ENCODE data around the gene BEST3. TPM values are rescaled to one million over a fixed set of nuclear protein-coding genes. Genes with fewer than 3 reads are reported as not detected.

Gene BEST3
- polyA plus RNA-seq, 3 donors = not detected

DNA sequence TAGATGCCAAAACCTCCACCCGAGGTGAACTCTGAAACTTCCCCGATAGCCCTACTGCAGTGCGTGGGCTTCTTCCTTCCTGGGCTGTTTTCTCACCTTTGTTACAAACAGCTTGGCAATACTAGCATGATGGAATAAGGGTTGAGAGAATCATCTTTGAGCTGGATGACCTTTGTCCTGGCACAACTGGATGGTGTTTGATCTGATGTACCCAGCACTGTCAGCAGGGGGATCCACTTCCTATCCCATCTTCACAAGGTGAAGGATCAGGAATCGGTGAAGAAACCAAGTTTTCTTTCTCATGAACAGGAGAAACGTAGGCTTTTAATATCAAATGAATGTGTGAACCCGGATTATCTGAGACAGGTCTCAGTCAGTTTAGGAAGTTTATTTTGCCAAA, 68.9 kb downstream of the BEST3 start:
- TF ChIP-seq, protein P1, sequence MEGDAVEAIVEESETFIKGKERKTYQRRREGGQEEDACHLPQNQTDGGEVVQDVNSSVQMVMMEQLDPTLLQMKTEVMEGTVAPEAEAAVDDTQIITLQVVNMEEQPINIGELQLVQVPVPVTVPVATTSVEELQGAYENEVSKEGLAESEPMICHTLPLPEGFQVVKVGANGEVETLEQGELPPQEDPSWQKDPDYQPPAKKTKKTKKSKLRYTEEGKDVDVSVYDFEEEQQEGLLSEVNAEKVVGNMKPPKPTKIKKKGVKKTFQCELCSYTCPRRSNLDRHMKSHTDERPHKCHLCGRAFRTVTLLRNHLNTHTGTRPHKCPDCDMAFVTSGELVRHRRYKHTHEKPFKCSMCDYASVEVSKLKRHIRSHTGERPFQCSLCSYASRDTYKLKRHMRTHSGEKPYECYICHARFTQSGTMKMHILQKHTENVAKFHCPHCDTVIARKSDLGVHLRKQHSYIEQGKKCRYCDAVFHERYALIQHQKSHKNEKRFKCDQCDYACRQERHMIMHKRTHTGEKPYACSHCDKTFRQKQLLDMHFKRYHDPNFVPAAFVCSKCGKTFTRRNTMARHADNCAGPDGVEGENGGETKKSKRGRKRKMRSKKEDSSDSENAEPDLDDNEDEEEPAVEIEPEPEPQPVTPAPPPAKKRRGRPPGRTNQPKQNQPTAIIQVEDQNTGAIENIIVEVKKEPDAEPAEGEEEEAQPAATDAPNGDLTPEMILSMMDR (IDR thresholded peaks at IDR 0.05) = no peak
- H3K4me3 Mint-ChIP-seq = no peak overlapping the region
- 92% methylated on average over 4 of the region's 6 CpGs for WGBS (ENCODE audit: insufficient coverage)
- H3K4me1 ChIP-seq (ENCODE audit: control insufficient read depth in 1 of 2, insufficient read depth in 2 of 2, low read length in 2 of 2) = no peaks in the 10 kb centered on the region
- no peak for DNase-seq
- peaks cover 2% of the 10 kb centered on the region for H3K4me1 Mint-ChIP-seq
- no peak overlapping the region for H3K4me3 ChIP-seq (replicated peaks in 1 of 3; ENCODE audit: low read depth in 2 of 3, low read length in 3 of 3)
- H3K9me3 ChIP-seq (replicated peaks in 1 of 2; ENCODE audit: control insufficient read depth in 1 of 2, insufficient read depth in 1 of 2, low read length in 2 of 2) = no peaks in the 10 kb centered on the region
- H3K9me3 Mint-ChIP-seq = peaks cover 0 to 8% (median 0%) of the 10 kb centered on the region in 7 donors
- no peaks in the 10 kb centered on the region for H3K36me3 ChIP-seq (replicated peaks in 1 of 2; ENCODE audit: control insufficient read depth in 1 of 2, insufficient read depth in 2 of 2, low read length in 2 of 2)
- H4K20me1 ChIP-seq (ENCODE audit: insufficient read depth, low read length) = no peaks in the 10 kb centered on the region
- H3K9ac ChIP-seq (ENCODE audit: insufficient read depth, low read length, poor library complexity, severe bottlenecking) = no peak overlapping the region
- no peak overlapping the region for H2AFZ ChIP-seq (ENCODE audit: insufficient read depth, low read depth, low read length, poor library complexity, severe bottlenecking)
- no peaks in the 10 kb centered on the region for H3K79me2 ChIP-seq (ENCODE audit: insufficient read depth, low read length)
- H3K27ac ChIP-seq (ENCODE audit: low read depth in 1 of 2, low read length in 2 of 2) = no peak overlapping the region
- peaks cover 0 to 3% (median 0%) of the 10 kb centered on the region in 3 donors for H3K27me3 Mint-ChIP-seq (ENCODE audit: low read depth in 3 of 3)
- no peaks in the 10 kb centered on the region for H3K27me3 ChIP-seq (ENCODE audit: control insufficient read depth in 2 of 2, insufficient read depth in 2 of 2, low read length in 2 of 2)
- H3K4me2 ChIP-seq (replicated peaks; ENCODE audit: extremely low read depth, low read length, poor library complexity, severe bottlenecking) = no peak overlapping the region
- H3K36me3 Mint-ChIP-seq = no peaks in the 10 kb centered on the region
- intact Hi-C loops (cut with micrococcal nuclease) = no loop called here
- no peak overlapping the region for H3K27ac Mint-ChIP-seq

DNA sequence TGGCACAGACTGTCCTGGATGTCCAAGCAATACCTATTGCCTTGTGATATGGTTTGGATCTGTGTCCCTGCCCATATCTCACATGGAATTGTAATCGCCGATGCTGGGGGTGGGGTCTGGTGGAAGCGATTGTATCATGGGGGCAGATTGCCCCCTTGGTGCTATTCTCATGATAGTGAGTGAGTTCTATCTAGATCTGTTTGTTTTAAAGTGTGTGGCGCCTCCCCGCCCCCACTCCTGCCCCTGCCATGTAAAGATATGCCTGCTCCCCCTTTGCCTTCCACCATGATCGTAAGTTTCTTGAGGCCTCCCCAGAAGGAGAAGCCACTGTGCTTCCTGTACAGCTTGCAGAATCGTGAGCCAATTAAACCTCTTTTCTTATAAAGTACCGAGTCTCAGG, 71.6 kb downstream of the BEST3 start:
- Histone ChIP-seq H3K27me3 (ENCODE audit: control insufficient read depth in 2 of 2, insufficient read depth in 2 of 2, low read length in 2 of 2) (no peaks in the 10 kb centered on the region), H3K4me3 (replicated peaks in 1 of 3; ENCODE audit: low read depth in 2 of 3, low read length in 3 of 3) (no peak overlapping the region), H3K27ac (ENCODE audit: low read depth in 1 of 2, low read length in 2 of 2) (no peak overlapping the region), H2AFZ (ENCODE audit: insufficient read depth, low read depth, low read length, poor library complexity, severe bottlenecking) (no peak overlapping the region), H4K20me1 (ENCODE audit: insufficient read depth, low read length) (no peaks in the 10 kb centered on the region), H3K79me2 (ENCODE audit: insufficient read depth, low read length) (no peaks in the 10 kb centered on the region), H3K4me1 (ENCODE audit: control insufficient read depth in 1 of 2, insufficient read depth in 2 of 2, low read length in 2 of 2) (no peaks in the 10 kb centered on the region), H3K9ac (ENCODE audit: insufficient read depth, low read length, poor library complexity, severe bottlenecking) (no peak overlapping the region), H3K36me3 (replicated peaks in 1 of 2; ENCODE audit: control insufficient read depth in 1 of 2, insufficient read depth in 2 of 2, low read length in 2 of 2) (no peaks in the 10 kb centered on the region), H3K9me3 (replicated peaks in 1 of 2; ENCODE audit: control insufficient read depth in 1 of 2, insufficient read depth in 1 of 2, low read length in 2 of 2) (no peaks in the 10 kb centered on the region), H3K4me2 (replicated peaks; ENCODE audit: extremely low read depth, low read length, poor library complexity, severe bottlenecking) (no peak overlapping the region)
- Mint-ChIP-seq H3K27me3 (ENCODE audit: low read depth in 3 of 3) (peaks cover 0 to 4% (median 1%) of the 10 kb centered on the region in 3 donors), H3K9me3 (peaks cover 0 to 6% (median 2%) of the 10 kb centered on the region in 7 donors), H3K27ac (no peak overlapping the region), H3K4me3 (no peak overlapping the region), H3K4me1 (peaks cover 2% of the 10 kb centered on the region), H3K36me3 (no peaks in the 10 kb centered on the region)
- intact Hi-C loops (cut with micrococcal nuclease) = no loop called here
- no peak for DNase-seq
- 79% methylated on average over 3 of the region's 8 CpGs for WGBS (ENCODE audit: insufficient coverage)
- TF ChIP-seq, protein P1 (IDR thresholded peaks at IDR 0.05) = no peak
